Measurements from ENCODE around the gene CDKL2. TPM values are rescaled to one million over a fixed set of nuclear protein-coding genes. Genes with fewer than 3 reads are reported as not detected.
"Not testable (repeated sequence)": the region's sequence is repeated elsewhere in the genome, so short reads cannot be mapped to it uniquely, and the experiment has no call there.

Gene CDKL2
- total RNA-seq, 1 donor from 2014 or later: 3.0 TPM

- H3K27ac Mint-ChIP-seq: no peak overlapping the region
- peaks cover 16% of the 10 kb centered on the region for H3K4me1 Mint-ChIP-seq
- H3K36me3 Mint-ChIP-seq: peaks cover 8% of the 10 kb centered on the region
Measured at GRCh38 chr4:75544870-75545269, 85.5 kb downstream of the CDKL2 start.

GRCh38 chr4:75544220-75544619 lies 86.1 kb downstream of the CDKL2 start:
- not testable (repeated sequence) for H3K27me3 Mint-ChIP-seq (ENCODE audit: low read depth); H3K27ac Mint-ChIP-seq; H3K4me3 Mint-ChIP-seq; DNase-seq (ENCODE audit: low spot score in 2 of 2, unreplicated experiment in 2 of 2); H3K36me3 Mint-ChIP-seq; H3K9me3 Mint-ChIP-seq
- peaks cover 15% of the 10 kb centered on the region for H3K4me1 Mint-ChIP-seq

More at GRCh38 chr4:75544870-75545269, 85.5 kb downstream of the CDKL2 start:
- Mint-ChIP-seq H3K27me3 (ENCODE audit: low read depth) (no peaks in the 10 kb centered on the region), H3K4me3 (no peak overlapping the region), H3K9me3 (no peaks in the 10 kb centered on the region)
- TF ChIP-seq CTCF (IDR thresholded peaks at IDR 0.05; ENCODE audit: unreplicated experiment): no peak
- DNase-seq (ENCODE audit: low spot score in 2 of 2, unreplicated experiment in 2 of 2): no peak

- DNase-seq (ENCODE audit: low spot score in 2 of 2, unreplicated experiment in 2 of 2): no peak
- Mint-ChIP-seq H3K9me3 (peaks cover 9% of the 10 kb centered on the region), H3K27ac (peak overlapping the region; percentile 57), H3K4me1 (peaks cover 8% of the 10 kb centered on the region), H3K36me3 (peaks cover 24% of the 10 kb centered on the region), H3K4me3 (no peak overlapping the region), H3K27me3 (ENCODE audit: low read depth) (no peaks in the 10 kb centered on the region)
- TF ChIP-seq CTCF (IDR thresholded peaks at IDR 0.05; ENCODE audit: unreplicated experiment): no peak
Measured at GRCh38 chr4:75542824-75543223, 87.5 kb downstream of the CDKL2 start.

- not testable (repeated sequence) for H3K4me3 Mint-ChIP-seq; DNase-seq (ENCODE audit: low spot score in 2 of 2, unreplicated experiment in 2 of 2); H3K27me3 Mint-ChIP-seq (ENCODE audit: low read depth); H3K4me1 Mint-ChIP-seq; H3K27ac Mint-ChIP-seq
- peaks cover 50% of the 10 kb centered on the region for H3K36me3 Mint-ChIP-seq
- peaks cover 43% of the 10 kb centered on the region for H3K9me3 Mint-ChIP-seq
Measured at GRCh38 chr4:75537308-75537707, 93.0 kb downstream of the CDKL2 start.

GRCh38 chr4:75533926-75534325 lies 96.4 kb downstream of the CDKL2 start:
- not testable (repeated sequence) for H3K27me3 Mint-ChIP-seq (ENCODE audit: low read depth); H3K27ac Mint-ChIP-seq; H3K4me1 Mint-ChIP-seq; H3K4me3 Mint-ChIP-seq; DNase-seq (ENCODE audit: low spot score in 2 of 2, unreplicated experiment in 2 of 2)
- Mint-ChIP-seq H3K36me3 (peaks cover 76% of the 10 kb centered on the region), H3K9me3 (peaks cover 63% of the 10 kb centered on the region)

- Mint-ChIP-seq H3K9me3 (peaks cover 59% of the 10 kb centered on the region), H3K36me3 (peaks cover 72% of the 10 kb centered on the region)
- not testable (repeated sequence) for H3K27me3 Mint-ChIP-seq (ENCODE audit: low read depth); H3K4me1 Mint-ChIP-seq; DNase-seq (ENCODE audit: low spot score in 2 of 2, unreplicated experiment in 2 of 2); H3K4me3 Mint-ChIP-seq; H3K27ac Mint-ChIP-seq
Measured at GRCh38 chr4:75533339-75533887, 96.9 kb downstream of the CDKL2 start.

GRCh38 chr4:75531536-75532143 lies 98.7 kb downstream of the CDKL2 start:
- Mint-ChIP-seq H3K9me3 (peaks cover 44% of the 10 kb centered on the region), H3K36me3 (peaks cover 64% of the 10 kb centered on the region)
- DNase-seq (ENCODE audit: low spot score in 2 of 2, unreplicated experiment in 2 of 2); H3K4me3 Mint-ChIP-seq; H3K4me1 Mint-ChIP-seq; H3K27me3 Mint-ChIP-seq (ENCODE audit: low read depth); H3K27ac Mint-ChIP-seq: not testable (repeated sequence)

- Mint-ChIP-seq H3K36me3 (peaks cover 67% of the 10 kb centered on the region), H3K27ac (no peak overlapping the region), H3K9me3 (peaks cover 41% of the 10 kb centered on the region), H3K27me3 (ENCODE audit: low read depth) (no peaks in the 10 kb centered on the region), H3K4me3 (no peak overlapping the region), H3K4me1 (no peaks in the 10 kb centered on the region)
- TF ChIP-seq CTCF (IDR thresholded peaks at IDR 0.05; ENCODE audit: unreplicated experiment): no peak
- DNase-seq (ENCODE audit: low spot score in 2 of 2, unreplicated experiment in 2 of 2): no peak
Measured at GRCh38 chr4:75530556-75531322, 99.6 kb downstream of the CDKL2 start.
